ENCODE data around the gene TBL3. TPM values are rescaled to one million over a fixed set of nuclear protein-coding genes. Genes with fewer than 3 reads are reported as not detected.

Gene TBL3
- total RNA-seq, 2 experiments from 2014 or later: 12.7 to 15.5 TPM

DNA sequence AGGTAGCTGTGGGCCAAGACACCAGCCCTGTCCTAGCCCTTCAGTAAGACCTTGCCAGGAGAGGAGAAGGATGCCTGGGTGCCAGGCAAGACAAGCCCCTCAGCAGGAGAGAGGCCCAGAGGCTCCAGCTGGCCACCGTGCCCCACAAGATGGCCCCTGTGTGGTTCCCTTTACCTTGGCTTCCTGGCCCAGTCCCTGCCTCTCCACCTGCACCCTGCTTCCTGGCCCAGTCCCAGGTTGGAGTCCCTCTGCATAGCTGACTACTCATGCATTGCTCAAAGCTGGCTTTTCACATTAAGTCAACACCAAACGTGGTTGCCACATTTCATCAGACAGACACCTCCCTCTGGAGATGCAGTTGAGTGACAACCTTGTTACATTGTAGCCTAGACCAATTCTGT is 21.9 kb downstream of the TBL3 start:
- Mint-ChIP-seq H3K27me3 (peaks cover 12% of the 10 kb centered on the region), H3K27ac (peak overlapping the region; percentile 78), H3K9me3 (no peaks in the 10 kb centered on the region), H3K4me1 (ENCODE audit: low read depth) (peaks cover 23% of the 10 kb centered on the region), H3K36me3 (ENCODE audit: low read depth) (peaks cover 13% of the 10 kb centered on the region), H3K4me3 (peak overlapping the region; percentile 82)
- ChIA-PET POLR2A (interaction anchor here (0.6 to 5.1 kb wide), 7 partner anchors 10 to 161 kb away, joined by 3 to 55 read pairs (median 5); partner anchors contain the start of genes GFER, NOXO1, RPS2 and TBL3), CTCF (interaction anchor here (1.0 to 2.5 kb wide), 2 partner anchors 10 to 23 kb away, joined by 6 to 7 read pairs; no protein-coding TSS in a partner anchor)
- peaks cover 14% of the 10 kb centered on the region for H3K36me3 ChIP-seq (ENCODE audit: insufficient read depth, low read length)
- intact Hi-C loops (cut with DNase I, micrococcal nuclease): loop anchor here in 1 of 2 experiments (5.0 kb wide), 1 partner anchor 51 kb away; the partner anchor contains the start of gene MSRB1
- H3K27ac ChIP-seq (ENCODE audit: low read depth in 1 of 2, low read length in 2 of 2): peak overlapping the region in 1 of 2 donors; percentile 44
- peaks cover 13 to 15% of the 10 kb centered on the region in 2 experiments for H3K27me3 ChIP-seq (ENCODE audit: control insufficient read depth in 1 of 2, insufficient read depth in 2 of 2, low read length in 2 of 2)
- ATAC-seq (ENCODE audit: poor library complexity): no peak
- peaks cover 0 to 18% of the 10 kb centered on the region in 2 experiments for H3K9me3 ChIP-seq (ENCODE audit: control insufficient read depth in 1 of 2, insufficient read depth in 1 of 2, low read length in 2 of 2)
- TF ChIP-seq, protein P1, sequence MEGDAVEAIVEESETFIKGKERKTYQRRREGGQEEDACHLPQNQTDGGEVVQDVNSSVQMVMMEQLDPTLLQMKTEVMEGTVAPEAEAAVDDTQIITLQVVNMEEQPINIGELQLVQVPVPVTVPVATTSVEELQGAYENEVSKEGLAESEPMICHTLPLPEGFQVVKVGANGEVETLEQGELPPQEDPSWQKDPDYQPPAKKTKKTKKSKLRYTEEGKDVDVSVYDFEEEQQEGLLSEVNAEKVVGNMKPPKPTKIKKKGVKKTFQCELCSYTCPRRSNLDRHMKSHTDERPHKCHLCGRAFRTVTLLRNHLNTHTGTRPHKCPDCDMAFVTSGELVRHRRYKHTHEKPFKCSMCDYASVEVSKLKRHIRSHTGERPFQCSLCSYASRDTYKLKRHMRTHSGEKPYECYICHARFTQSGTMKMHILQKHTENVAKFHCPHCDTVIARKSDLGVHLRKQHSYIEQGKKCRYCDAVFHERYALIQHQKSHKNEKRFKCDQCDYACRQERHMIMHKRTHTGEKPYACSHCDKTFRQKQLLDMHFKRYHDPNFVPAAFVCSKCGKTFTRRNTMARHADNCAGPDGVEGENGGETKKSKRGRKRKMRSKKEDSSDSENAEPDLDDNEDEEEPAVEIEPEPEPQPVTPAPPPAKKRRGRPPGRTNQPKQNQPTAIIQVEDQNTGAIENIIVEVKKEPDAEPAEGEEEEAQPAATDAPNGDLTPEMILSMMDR (IDR thresholded peaks at IDR 0.05): no peak
- no peak overlapping the region for H3K4me3 ChIP-seq (ENCODE audit: low read length)
- DNase-seq: peak in 2 of 14 experiments; percentile 58 to 63
- peaks cover 26% of the 10 kb centered on the region for H3K4me1 ChIP-seq (ENCODE audit: insufficient read depth, low read length)

DNA sequence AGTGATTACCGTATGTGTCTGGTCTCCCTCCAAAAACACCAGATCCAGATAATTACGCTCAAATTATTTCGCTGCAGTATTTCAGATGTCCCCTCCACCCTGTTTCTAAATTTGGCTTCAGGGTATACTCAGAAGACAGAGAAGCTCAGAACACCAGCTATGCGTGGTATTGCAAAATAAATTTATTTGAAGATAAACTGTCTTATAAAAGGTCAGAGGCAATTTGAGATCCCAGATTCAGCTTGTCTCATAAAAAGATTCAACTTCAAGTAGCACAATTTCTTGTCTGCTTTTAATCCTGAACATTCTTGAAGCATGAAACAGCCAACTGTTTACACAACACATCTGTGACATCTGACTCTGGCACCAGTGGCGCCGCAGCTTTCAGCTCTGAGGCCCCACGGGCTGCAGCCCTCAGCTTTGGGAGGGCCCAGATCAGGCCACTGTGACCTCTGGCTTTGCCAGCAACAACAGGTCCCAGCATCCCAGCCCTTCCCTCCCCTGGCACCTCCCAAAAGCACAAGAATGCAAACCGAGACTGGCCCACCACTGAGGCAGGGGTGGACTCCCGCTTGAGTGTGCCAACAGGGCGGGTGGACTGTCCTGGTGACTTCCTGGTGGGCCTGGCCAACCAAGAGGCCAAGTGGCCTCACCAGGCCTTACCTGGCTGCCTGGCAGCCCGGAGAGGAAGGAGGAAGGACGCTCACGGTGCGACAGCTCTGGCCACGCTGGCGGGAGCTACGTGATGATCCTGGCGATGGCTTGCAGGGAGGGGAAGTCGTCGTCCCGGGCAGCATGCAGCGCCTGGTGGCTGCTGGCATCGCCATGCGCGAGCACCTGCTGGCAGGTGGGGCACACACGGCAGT is 25.9 kb downstream of the TBL3 start:
- Histone ChIP-seq H3K27me3 (ENCODE audit: control insufficient read depth in 1 of 2, insufficient read depth in 2 of 2, low read length in 2 of 2) (no peaks in the 10 kb centered on the region), H3K27ac (ENCODE audit: low read depth in 1 of 2, low read length in 2 of 2) (no peak overlapping the region), H3K9me3 (ENCODE audit: control insufficient read depth in 1 of 2, insufficient read depth in 1 of 2, low read length in 2 of 2) (peaks cover 0 to 6% of the 10 kb centered on the region in 2 experiments), H3K4me1 (ENCODE audit: insufficient read depth, low read length) (no peaks in the 10 kb centered on the region), H3K4me3 (ENCODE audit: low read length) (no peak overlapping the region), H3K36me3 (ENCODE audit: insufficient read depth, low read length) (peaks cover 51% of the 10 kb centered on the region)
- Mint-ChIP-seq H3K36me3 (ENCODE audit: low read depth) (peaks cover 38% of the 10 kb centered on the region), H3K27me3 (no peaks in the 10 kb centered on the region), H3K4me3 (no peak overlapping the region), H3K4me1 (ENCODE audit: low read depth) (peaks cover 6% of the 10 kb centered on the region), H3K27ac (no peak overlapping the region), H3K9me3 (no peaks in the 10 kb centered on the region)
- no peak for ATAC-seq (ENCODE audit: poor library complexity)
- DNase-seq: no peak
- intact Hi-C loops (cut with DNase I, micrococcal nuclease): no loop called here
- TF ChIP-seq, protein P1 (IDR thresholded peaks at IDR 0.05): no peak
- CTCF ChIA-PET: no interaction called here
- POLR2A ChIA-PET: interaction anchor here (0.7 to 1.7 kb wide), 3 partner anchors 14 to 158 kb away, joined by 3 to 4 read pairs (median 4); partner anchors contain the start of genes GFER, RPS2 and TRAF7

DNA sequence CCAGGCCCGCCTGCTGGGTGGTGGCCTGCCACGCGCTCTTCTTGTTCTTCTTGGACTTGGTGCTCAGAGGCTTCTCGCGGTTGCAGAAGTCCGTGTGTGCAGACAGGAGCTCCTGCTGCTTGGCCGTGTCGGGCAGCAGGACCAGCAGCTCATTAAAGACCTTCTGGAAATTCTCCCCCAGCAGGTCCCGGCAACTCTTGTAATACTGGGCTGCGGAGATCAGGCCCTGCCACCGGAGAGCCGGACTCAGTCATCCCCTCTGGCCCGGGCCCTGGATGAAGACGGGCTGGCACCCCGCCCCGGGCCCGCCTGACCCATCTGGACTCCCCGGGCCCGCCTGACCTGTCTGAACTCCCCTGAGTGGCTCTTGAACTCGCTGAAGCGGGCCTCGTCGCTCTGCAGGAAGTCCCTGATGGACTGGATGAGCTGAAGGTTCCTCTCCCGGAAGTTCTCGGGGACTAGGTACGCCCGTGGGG is 26.5 kb downstream of the TBL3 start:
- peaks cover 3% of the 10 kb centered on the region for H3K4me1 ChIP-seq (ENCODE audit: insufficient read depth, low read length)
- Mint-ChIP-seq H3K9me3 (no peaks in the 10 kb centered on the region), H3K4me3 (no peak overlapping the region), H3K27me3 (no peaks in the 10 kb centered on the region), H3K36me3 (ENCODE audit: low read depth) (peaks cover 38% of the 10 kb centered on the region), H3K4me1 (ENCODE audit: low read depth) (peaks cover 6% of the 10 kb centered on the region), H3K27ac (no peak overlapping the region)
- no peak for ATAC-seq (ENCODE audit: poor library complexity)
- TF ChIP-seq, protein P1 (IDR thresholded peaks at IDR 0.05): no peak
- H3K9me3 ChIP-seq (ENCODE audit: control insufficient read depth in 1 of 2, insufficient read depth in 1 of 2, low read length in 2 of 2): no peaks in the 10 kb centered on the region
- H3K27ac ChIP-seq (ENCODE audit: low read depth in 1 of 2, low read length in 2 of 2): no peak overlapping the region
- H3K4me3 ChIP-seq (ENCODE audit: low read length): no peak overlapping the region
- H3K27me3 ChIP-seq (ENCODE audit: control insufficient read depth in 1 of 2, insufficient read depth in 2 of 2, low read length in 2 of 2): no peaks in the 10 kb centered on the region
- DNase-seq: no peak
- CTCF ChIA-PET: no interaction called here
- POLR2A ChIA-PET: no interaction called here
- H3K36me3 ChIP-seq (ENCODE audit: insufficient read depth, low read length): peaks cover 58% of the 10 kb centered on the region
- intact Hi-C loops (cut with DNase I, micrococcal nuclease): no loop called here

Data from CD4-positive, alpha-beta T cell (primary cell).